OCI-LY7 (cell line): Measurements from ENCODE around the gene ATP2C2. TPM values are rescaled to one million over a fixed set of nuclear protein-coding genes. Genes with fewer than 3 reads are reported as not detected.

Experiments used
- BruUV-seq: library from RNA; stranded (reverse); fragments of 400-500 nt; replicated peaks from 2 replicates; lab custom pipeline; 2021; lab: Mats Ljungman, UMichigan
- CTCF ChIA-PET: fragments of 300-600 bp; sonication (Branson Sonifier 250); formaldehyde crosslinking; loops from one replicate; lab custom pipeline; 2022; ENCODE audit warnings: antibody characterized with exemption; ENCODE audit not compliant: unreplicated experiment; lab: Charles Lee
- POLR2A ChIA-PET: fragments of 300-600 bp; sonication (Branson Sonifier 250); formaldehyde crosslinking; loops from one replicate; lab custom pipeline; 2022; ENCODE audit warnings: antibody characterized with exemption; lab: Charles Lee
- DNase-seq: peaks from one replicate; pipeline ENCODE4 v3.0.0-alpha.2; 2015; ENCODE audit warnings: low spot score
- H2AFZ ChIP-seq: fragments of 200-600 bp; sonication (generic), shearing (Covaris generic); 2 replicates; pipeline ENCODE4 v1.6.1; 2014; ENCODE audit warnings: mild to moderate bottlenecking, antibody characterized with exemption, low read length, moderate library complexity
- H3K27ac ChIP-seq: fragments of 200-600 bp; sonication (generic); 2 replicates; pipeline ENCODE4 v1.5.1; 2014; ENCODE audit warnings: mixed run types, low read depth, mild to moderate bottlenecking, moderate library complexity, low read length, inconsistent platforms; ENCODE audit not compliant: poor library complexity, severe bottlenecking
- H3K36me3 ChIP-seq: fragments of 200-600 bp; sonication (generic); 2 replicates; pipeline ENCODE4 v1.6.1; 2014; ENCODE audit warnings: mild to moderate bottlenecking, antibody characterized with exemption, low read length, moderate library complexity, mixed read lengths; ENCODE audit not compliant: insufficient read depth
- H3K4me1 ChIP-seq: fragments of 200-600 bp; sonication (generic); 2 replicates; pipeline ENCODE4 v1.5.1; 2014; ENCODE audit warnings: mild to moderate bottlenecking, low read length; ENCODE audit not compliant: insufficient read depth, poor library complexity, severe bottlenecking
- H3K4me2 ChIP-seq: fragments of 200-600 bp; sonication (generic); 2 replicates; pipeline ENCODE4 v1.6.1; 2014; ENCODE audit warnings: mild to moderate bottlenecking, low read length
- H3K4me3 ChIP-seq: fragments of 200-600 bp; sonication (generic); 2 replicates; pipeline ENCODE4 v1.5.1; 2014; ENCODE audit warnings: mild to moderate bottlenecking, low read depth, low read length; ENCODE audit not compliant: poor library complexity, severe bottlenecking
- H3K79me2 ChIP-seq: fragments of 200-600 bp; sonication (generic); 2 replicates; pipeline ENCODE4 v1.6.1; 2016; ENCODE audit warnings: low read depth, mild to moderate bottlenecking, low read length, moderate library complexity, mixed read lengths; ENCODE audit not compliant: insufficient read depth
- H3K9me2 ChIP-seq: fragments of 200-600 bp; sonication (generic); 2 replicates; pipeline ENCODE4 v1.6.1; 2016; ENCODE audit warnings: mild to moderate bottlenecking, low read length, mixed read lengths; ENCODE audit not compliant: insufficient read depth
- H3K9me3 ChIP-seq: fragments of 200-600 bp; sonication (generic); 2 replicates; pipeline ENCODE4 v1.6.1; 2014; ENCODE audit warnings: mild to moderate bottlenecking, mixed run types, low read length, mixed read lengths
- H4K20me1 ChIP-seq: fragments of 200-600 bp; sonication (generic); 2 replicates; pipeline ENCODE4 v1.6.1; 2014; ENCODE audit warnings: mild to moderate bottlenecking, antibody characterized with exemption, low read length, moderate library complexity, mixed read lengths; ENCODE audit not compliant: insufficient read depth
- EZH2phosphoT487 ChIP-seq: fragments of 200-600 bp; sonication (generic); IDR thresholded peaks from 2 replicates; pipeline ENCODE4 v1.6.1; 2018; ENCODE audit warnings: low read depth, borderline replicate concordance, mild to moderate bottlenecking, mixed run types, antibody characterized with exemption, low read length, moderate library complexity, mixed read lengths
- intact Hi-C: fragments of 100-400 bp; cut with micrococcal nuclease; formaldehyde crosslinking; loops from one replicate; pipeline ENCODE4 v1.10.0; 2022; ENCODE audit not compliant: unreplicated experiment
- total RNA-seq, 2 experiments: library from RNA; depleted of rRNA in 1 of 2; stranded (reverse); fragments of >200 nt in 1 of 2; shearing (Covaris generic) in 1 of 2; gene quantifications; 2 replicates each; pipeline ENCODE4 v1.2.3, GENCODE V29; 2014 to 2022
- TF ChIP-seq, protein P1 (sequence below): fragments of 200-600 bp; sonication (generic); conservative IDR thresholded peaks from 2 replicates; pipeline ENCODE4 v1.5.1; 2014; ENCODE audit warnings: mild to moderate bottlenecking, antibody characterized with exemption, low read length, moderate library complexity, mixed read lengths

The ATP2C2 gene
- total RNA-seq, 2 experiments from 2014 or later: 0.66 TPM; not detected in 1

DNA sequence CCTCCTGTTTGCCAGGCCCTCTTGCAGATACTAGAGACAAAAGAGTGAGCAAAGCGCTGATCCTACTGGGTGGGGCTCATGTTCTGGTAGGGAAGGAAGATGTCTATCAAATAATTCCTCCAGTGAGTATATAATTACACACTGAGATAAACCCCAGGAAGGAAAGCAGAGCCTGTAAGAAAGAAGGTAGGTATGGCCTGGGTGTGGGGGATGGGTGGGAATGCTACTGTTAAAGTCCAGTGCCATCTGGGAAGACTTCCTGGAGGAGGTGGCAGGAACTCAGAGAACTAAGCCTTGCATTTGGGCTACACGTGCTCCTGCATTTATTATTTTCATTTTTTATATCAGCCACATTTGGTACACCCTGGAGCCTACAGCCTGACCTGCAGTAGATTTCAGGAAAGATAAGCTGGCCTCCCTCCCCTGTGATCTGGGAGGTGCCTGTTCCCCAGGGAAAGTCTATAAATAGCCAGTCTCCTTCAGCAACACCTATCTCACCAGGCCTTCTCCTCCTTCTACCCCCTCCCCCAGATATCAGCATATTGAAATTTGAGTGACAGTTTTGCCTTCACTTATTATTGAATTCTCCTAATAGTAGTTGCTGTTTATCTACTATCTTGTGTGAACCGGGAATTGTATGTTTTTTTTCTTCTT, 11.5 kb downstream of the ATP2C2 start:
- no peaks in the 10 kb centered on the region for H3K9me2 ChIP-seq
- no TSS peak for BruUV-seq
- no peak for DNase-seq
- H4K20me1 ChIP-seq: no peaks in the 10 kb centered on the region
- ChIA-PET POLR2A (no interaction called here), CTCF (no interaction called here)
- H2AFZ ChIP-seq: no peak overlapping the region
- intact Hi-C loops: no loop called here
- TF ChIP-seq EZH2phosphoT487: no peak
- TF ChIP-seq, protein P1, sequence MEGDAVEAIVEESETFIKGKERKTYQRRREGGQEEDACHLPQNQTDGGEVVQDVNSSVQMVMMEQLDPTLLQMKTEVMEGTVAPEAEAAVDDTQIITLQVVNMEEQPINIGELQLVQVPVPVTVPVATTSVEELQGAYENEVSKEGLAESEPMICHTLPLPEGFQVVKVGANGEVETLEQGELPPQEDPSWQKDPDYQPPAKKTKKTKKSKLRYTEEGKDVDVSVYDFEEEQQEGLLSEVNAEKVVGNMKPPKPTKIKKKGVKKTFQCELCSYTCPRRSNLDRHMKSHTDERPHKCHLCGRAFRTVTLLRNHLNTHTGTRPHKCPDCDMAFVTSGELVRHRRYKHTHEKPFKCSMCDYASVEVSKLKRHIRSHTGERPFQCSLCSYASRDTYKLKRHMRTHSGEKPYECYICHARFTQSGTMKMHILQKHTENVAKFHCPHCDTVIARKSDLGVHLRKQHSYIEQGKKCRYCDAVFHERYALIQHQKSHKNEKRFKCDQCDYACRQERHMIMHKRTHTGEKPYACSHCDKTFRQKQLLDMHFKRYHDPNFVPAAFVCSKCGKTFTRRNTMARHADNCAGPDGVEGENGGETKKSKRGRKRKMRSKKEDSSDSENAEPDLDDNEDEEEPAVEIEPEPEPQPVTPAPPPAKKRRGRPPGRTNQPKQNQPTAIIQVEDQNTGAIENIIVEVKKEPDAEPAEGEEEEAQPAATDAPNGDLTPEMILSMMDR: no peak
- H3K4me1 ChIP-seq: no peaks in the 10 kb centered on the region
- H3K9me3 ChIP-seq: no peaks in the 10 kb centered on the region
- H3K79me2 ChIP-seq: no peaks in the 10 kb centered on the region
- H3K36me3 ChIP-seq: no peaks in the 10 kb centered on the region
- H3K4me3 ChIP-seq: no peak overlapping the region
- H3K27ac ChIP-seq: no peak overlapping the region
- no peak overlapping the region; the same call in 1 of the 2 replicates for H3K4me2 ChIP-seq

DNA sequence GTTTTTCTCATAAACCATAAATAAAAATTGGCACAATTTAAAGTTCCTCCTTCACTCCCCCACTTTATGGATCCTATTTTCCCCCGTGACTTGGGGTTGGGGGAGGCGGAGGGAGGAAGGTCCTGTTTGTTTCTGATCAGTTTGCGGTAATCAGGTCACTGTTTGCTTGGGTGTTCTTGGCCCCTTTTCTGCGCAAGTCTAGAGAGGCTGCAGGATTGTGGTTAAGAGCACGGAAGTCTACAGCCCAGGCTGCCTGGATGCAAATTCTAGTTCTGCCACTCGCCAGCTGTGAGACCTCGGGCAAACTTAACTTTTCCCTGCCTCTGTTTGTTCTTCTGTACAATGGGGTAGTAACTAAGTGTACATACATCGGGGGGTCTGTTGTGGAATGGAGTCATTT, 12.1 kb downstream of the ATP2C2 start:
- no peaks in the 10 kb centered on the region for H3K4me1 ChIP-seq
- H3K9me2 ChIP-seq: no peaks in the 10 kb centered on the region
- H3K4me3 ChIP-seq: no peak overlapping the region
- H4K20me1 ChIP-seq: no peaks in the 10 kb centered on the region
- POLR2A ChIA-PET: no interaction called here
- no peaks in the 10 kb centered on the region for H3K36me3 ChIP-seq
- no TSS peak for BruUV-seq
- DNase-seq: peak; percentile 26
- no peak overlapping the region for H2AFZ ChIP-seq
- CTCF ChIA-PET: no interaction called here
- no peak overlapping the region; the same call in 1 of the 2 replicates for H3K4me2 ChIP-seq
- no peaks in the 10 kb centered on the region for H3K79me2 ChIP-seq
- intact Hi-C loops: no loop called here
- no peak for TF ChIP-seq EZH2phosphoT487
- TF ChIP-seq, protein P1: no peak
- no peak overlapping the region for H3K27ac ChIP-seq
- H3K9me3 ChIP-seq: no peaks in the 10 kb centered on the region

DNA sequence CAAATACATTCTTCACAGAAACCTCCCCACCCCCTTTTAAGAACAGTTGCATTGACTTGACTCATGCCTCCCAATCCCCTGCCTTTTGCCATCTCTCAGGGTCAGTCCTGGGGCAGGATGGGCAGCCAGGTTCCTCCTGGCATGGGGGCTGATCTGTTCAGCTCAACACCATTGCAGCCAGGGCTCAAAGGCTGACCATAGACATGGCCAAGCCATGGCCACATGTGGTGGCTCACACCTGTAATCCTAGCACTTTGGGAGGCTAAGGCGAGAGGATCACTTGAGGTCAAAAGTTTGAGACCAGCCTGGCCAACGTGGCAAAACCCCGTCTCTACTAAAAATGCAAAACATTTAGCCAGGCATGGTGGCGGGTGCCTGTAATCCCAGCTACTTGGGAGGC, 14.1 kb downstream of the ATP2C2 start:
- intact Hi-C loops: no loop called here
- Histone ChIP-seq H3K27ac (no peak overlapping the region), H2AFZ (no peak overlapping the region), H3K4me2 (no peak overlapping the region), H3K79me2 (no peaks in the 10 kb centered on the region), H3K9me2 (no peaks in the 10 kb centered on the region), H3K4me1 (no peaks in the 10 kb centered on the region), H4K20me1 (no peaks in the 10 kb centered on the region), H3K9me3 (no peaks in the 10 kb centered on the region), H3K4me3 (no peak overlapping the region), H3K36me3 (no peaks in the 10 kb centered on the region)
- BruUV-seq: no TSS peak
- CTCF ChIA-PET: no interaction called here
- POLR2A ChIA-PET: interaction anchor here (0.7 kb wide), 1 partner anchor 1675 kb away, joined by 6 read pairs; no protein-coding TSS in a partner anchor
- no peak for DNase-seq
- TF ChIP-seq, protein P1: no peak
- TF ChIP-seq EZH2phosphoT487: no peak
